CD4-positive, alpha-beta T cell treated with Interleukin-15 for 1 hour (primary cell): ENCODE results near the gene TPSB2.
"Not testable (repeated sequence)": the region's sequence is repeated elsewhere in the genome, so short reads cannot be mapped to it uniquely, and the experiment has no call there.

Experiments
- DNase-seq: peaks from one replicate; pipeline ENCODE4 v3.0.0-alpha.2; 2020

The TPSB2 gene

DNA sequence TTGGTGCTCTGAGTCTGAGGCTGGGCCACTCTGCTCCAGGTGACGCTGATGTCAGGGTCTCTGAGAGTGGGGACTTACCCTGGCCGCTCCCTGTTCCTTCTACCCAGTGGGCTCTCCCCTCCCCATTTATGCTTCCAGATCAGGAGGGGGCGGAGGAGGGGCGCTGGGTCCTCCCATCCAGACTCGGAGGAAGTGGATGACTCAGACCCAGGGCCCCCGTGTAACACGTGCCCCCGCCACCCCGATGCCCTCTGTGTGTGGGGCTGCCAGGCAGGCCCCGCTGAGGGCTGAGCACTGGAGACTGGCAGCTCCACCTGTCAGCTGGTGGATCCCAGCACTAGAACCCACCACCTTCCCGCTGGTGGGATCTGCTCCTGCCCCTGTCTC is at the start of gene TPSB2:
TSS of gene TPSB2 (minus strand) at position 101 of the 387 bp plus-strand sequence. CDS start 233 bp downstream, outside the sequence.
- not testable (repeated sequence) for DNase-seq

DNA sequence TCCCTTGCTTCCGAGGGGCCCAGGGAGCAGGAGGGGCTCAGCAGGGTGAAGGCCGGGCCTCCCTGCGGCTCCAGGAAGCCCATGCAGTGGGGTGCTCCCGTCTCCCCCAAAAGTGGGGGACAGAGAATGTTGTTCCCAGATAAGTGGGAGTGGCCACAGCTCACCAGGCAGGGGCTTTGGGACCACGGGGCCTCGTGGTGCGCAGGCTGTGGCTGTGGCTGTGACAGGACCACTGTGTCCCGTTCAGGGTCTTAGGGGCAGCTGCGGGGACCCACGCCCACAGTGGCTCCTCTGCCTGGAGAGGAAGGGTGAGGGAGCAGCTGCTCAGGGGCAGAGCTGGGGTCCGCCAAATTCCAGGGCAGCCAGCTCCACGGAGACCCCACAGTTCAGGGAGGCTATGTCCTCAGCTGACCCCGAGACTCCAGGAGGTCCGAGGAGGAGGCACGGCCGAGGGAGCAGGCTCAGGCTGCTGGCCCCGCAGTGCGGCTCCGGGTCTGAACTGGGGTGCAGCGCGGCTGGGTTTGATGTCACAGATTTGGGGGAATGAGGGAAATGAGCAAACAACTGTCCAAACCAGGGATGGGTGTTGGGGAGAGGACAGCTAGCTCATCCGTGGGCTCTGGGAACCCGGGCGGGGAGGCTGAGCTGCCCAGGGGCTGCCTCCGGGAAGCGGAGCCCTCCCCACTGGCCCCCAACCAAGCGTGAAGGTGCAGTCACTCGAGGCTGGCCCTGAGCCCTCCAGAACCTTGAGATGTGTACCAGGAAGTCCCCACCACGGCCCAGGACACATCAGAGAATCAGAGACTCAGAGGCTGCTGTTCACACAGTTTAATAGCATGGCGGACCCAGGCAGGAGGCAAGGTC is 49.3 kb upstream of the TPSB2 start:
- DNase-seq = no peak

DNA sequence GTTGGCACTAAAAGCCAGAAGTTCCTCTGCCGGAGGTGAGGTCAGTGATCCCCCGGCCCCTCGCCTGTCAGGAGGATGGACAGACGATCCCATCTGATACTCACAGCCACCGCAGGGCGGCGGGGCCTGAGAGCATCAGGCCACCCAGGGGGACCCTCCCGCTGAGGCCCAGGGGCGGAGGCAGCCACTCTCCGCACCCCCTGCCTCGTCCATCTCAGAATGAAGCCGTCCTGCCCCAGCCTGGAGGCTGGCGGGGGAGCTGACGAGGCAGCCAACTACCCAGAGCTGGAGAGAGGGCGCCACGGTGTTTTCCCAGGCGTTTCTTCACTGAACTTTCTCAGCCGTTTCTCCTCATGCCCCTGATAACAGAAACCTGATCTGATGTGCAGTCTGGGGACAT is 48.5 kb upstream of the TPSB2 start:
- DNase-seq = no peak

DNA sequence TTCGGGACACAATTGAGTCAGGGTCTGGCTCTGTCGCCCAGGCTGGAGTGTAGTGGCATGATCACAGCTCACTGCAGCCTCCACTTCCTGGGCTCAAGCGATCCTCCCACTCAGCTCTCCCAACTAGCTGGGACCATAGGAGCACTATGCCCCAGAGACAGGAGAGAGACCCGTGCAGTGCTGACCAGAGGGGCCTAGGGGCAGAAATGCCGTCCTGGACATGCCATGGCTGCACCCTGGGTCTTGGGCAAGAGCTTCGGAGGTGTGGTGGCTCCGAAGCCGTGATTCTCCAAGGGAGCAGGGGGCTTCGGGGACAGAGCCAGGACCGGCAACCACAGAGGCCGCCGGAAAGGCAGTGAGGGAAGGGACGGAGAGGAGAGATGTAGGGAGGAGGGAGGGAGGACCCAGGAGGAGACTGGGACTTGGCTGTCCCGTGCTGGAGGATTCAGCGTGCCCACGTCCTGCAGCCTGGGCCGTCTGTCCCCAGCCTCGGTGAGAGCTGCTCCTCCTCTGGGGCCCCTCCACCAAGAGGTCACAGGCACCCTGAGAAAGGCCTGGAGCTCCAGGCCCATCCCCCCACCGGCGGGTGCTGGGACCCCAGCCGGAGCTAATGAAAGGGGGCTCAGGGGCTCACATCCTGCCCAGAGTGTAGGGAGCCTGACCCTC is 47.8 kb upstream of the TPSB2 start:
- DNase-seq = no peak

DNA sequence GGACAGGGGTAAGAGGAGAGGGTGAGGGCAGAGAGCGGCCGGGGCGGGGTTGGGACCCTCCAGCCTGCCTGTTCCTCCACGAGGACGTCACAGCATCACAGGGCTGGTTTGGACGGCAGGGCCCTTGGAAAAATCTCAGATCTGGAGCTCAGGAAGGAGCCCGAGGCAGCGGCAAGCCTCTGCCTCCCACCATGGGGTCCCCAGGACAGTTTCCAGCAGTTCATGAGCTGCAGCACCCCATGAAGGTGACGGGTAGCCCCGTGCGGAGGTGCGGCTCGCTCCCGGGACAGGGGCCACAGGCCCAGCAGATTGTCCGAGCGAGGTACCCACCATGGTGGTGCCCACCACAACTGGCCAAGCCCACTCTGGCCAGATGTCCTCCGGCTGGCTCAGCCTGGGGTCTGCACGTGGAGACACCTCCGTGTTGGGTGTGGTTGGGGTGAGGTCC is 47.2 kb upstream of the TPSB2 start:
- DNase-seq = no peak

DNA sequence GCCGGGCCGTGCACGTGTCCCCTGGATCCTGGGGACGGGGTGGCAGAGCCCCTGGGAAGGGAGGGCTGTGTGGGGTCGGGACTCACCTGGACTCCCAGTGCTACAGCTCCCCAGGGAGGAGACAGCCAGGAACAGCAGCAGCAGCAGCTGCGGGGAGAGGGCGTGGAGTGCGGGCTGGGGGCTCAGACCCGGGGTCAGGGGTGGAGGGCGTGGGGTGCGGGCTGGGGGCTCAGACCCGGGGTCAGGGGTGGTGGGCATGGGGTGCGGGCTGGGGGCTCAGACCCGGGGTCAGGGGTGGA is 46.5 kb upstream of the TPSB2 start:
- DNase-seq = no peak

DNA sequence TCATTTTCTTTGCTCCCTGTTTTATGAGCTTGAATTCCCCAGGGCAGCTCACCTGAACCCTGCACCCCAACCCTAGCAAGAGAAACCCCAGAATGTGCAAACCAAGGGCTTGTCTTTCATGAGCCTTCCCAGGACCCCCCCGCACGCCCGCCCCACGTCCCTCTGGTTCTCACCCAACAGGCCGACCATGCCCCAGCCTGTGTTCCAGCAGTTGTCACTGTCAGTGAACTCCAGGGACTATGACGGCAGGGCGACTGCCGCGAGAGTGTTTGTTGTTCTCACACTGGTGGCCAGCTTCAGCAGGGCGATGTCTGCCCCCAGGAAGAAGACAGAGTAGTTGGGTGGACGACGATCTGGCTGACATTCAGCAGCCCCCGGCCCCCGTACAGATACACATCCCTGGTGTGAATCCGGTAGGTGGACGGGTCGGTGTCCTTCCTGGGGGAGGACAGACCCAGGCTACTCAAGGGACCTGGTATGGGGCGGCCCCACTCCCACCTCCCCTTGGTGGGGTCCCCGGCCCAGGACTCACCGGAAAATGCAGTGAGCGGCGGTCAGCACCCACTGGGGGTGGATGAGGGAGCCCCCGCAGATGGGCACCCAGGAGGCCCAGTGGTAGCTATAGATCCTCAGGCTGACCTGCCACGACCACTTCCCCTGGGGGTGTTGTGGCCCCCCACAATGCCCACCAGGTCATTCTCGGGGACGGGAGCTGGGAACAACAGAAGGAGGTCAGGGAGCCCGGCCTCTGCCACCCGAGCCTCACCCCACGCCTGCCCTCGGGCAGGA is 46.0 kb upstream of the TPSB2 start:
- no peak for DNase-seq

DNA sequence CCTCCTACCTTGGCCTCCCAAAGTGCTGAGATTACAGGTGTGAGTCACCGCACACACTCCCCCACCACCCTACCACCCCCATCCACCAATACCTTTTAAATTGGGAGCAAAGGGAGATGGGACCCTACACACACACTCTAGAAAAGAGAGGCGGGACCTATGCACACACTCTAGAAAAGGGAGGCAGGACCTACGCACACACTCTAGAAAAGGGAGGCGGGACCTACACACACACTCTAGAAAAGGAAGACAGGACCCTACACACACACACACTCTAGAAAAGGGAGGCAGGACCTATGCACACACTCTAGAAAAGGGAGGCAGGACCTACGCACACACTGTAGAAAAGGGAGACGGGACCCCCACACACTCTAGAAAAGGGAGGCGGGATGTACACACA is 44.8 kb upstream of the TPSB2 start:
- no peak for DNase-seq

DNA sequence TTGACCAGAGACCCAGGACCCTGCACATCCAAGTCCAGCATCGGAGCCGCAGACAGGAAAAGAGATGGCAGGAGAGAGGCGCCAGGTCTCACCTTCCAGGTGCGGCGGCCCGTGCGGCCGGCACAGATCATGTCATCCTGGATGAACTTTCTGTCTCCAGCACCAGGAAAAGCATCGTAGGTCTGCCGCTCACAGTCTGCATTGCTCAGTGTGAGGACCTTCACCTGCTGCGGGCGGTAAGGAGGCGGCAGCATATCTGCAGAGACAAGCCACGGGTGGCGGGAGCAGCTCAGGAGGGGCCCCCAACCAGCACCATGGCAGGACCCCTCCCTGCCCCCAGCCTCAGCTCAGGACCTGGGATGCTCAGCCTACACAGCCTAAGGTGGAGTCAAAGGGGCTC is 43.8 kb upstream of the TPSB2 start:
- DNase-seq = no peak

DNA sequence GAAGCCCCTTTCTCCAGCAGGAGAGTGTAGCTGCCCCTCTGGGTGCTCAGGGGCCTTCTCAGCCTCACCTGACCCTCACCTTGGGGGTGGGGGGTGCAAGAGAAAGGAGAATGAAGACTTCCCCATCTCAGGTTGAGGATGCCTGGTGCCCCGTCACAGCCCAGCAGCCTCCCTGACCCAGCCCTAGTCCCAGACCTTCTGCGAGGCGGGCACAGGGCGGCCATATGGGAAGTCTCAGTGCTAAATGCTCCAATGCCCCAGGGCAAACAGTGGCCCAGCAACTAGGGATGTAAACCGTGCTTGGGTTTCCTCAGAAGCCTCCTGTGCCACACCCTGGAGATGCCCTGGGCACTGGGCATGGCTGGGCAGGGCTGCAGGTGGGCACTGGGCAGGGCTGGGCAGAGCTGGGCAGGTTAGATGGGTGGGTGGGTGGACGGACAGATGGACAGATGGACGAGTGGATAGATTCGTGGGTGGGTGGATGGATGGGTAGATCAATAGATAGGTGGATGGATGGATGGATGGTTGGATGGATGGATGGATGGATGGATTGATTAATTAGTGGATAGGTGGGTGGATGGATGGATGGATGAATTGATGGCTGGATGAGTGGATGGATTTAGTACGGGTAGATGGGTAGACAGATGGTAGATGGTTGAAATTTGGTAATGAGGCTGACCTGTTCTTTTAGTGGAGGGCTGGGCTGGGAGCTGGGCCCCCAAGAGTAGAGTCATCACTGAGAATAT is 42.6 kb upstream of the TPSB2 start:
- no peak for DNase-seq

DNA sequence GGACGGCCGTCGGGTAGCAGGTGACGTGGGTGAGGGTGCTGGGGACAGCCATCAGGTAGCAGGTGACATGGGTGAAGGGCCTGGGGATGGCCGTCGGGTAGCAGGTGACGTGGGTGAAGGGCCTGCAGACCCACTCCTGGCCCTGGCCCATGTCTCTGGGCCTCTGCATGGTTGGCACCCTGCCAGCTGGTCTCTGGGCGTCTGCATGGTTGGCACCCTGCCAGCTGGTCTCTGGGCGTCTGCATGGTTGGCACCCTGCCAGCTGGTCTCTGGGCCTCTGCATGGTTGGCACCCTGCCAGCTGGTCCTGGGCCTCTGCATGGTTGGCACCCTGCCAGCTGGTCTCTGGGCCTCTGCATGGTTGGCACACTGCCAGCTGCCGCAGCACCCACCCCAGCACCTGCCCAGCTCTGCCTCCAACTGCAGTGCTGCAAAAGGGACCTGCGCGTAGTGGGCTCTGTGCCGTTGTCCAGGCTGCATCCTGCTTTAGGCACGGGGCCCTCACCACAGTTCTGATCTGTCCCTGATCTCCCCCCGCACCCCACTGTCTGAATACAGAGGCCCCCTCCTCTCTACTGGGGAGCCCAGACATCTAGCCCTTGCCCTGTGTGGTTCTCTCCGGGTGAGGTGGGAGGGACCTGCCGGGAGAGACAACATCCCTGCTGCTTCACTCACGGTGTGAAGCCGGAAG is 41.9 kb upstream of the TPSB2 start:
- not testable (repeated sequence) for DNase-seq

DNA sequence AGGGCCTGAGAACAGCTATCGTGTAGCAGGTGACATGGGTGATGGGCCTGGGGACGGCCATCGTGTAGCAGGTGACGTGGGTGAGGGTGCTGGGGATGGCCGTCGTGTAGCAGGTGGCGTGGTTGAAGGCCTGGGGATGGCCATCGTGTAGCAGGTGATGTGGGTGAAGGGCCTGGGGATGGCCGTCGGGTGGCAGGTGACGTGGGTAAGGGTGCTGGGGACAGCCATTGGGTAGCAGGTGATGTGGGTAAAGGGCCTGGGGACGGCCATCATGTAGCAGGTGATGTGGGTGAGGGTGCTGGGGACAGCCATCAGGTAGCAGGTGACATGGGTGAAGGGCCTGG is 41.4 kb upstream of the TPSB2 start:
- DNase-seq = no peak

DNA sequence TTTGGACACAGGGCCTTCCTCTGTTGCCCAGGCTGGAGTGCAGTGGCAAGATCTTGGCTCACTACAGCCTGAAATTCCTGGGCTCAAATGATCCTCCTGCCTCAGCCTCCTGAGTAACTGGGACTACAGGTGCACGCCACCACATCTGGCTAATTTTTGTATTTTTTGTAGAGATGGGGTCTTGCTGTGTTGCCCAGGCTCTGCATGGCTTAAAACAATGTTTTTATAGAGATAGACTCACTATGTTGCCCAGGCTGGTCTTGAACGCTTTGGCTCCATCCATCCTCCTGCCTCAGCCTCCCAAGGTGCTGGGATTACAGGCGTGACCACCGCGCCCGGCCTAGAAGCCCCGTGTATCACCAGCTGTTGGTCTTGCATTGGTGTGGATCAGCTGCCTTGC is 39.4 kb upstream of the TPSB2 start:
- not testable (repeated sequence) for DNase-seq

DNA sequence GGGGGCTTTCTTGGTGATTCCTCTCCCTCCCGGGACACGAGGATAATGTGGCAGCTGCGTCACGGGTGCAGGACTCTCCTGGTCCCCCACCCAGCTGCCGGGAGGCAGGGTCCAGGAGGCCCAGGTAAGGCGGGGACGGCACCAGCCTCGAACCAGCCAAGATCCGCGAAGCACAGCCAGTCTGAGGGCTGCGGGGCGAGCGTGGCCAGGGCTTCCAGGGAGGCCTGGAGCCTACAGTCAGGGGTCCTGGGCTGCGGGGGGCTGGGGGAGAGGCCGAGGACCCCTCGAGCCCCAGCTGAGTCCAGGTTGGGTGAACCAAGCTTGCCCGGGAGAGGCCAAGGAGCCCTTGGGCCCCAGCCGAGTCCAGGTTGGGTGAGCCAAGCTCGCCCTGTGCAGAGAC is 35.8 kb upstream of the TPSB2 start:
- DNase-seq = no peak

DNA sequence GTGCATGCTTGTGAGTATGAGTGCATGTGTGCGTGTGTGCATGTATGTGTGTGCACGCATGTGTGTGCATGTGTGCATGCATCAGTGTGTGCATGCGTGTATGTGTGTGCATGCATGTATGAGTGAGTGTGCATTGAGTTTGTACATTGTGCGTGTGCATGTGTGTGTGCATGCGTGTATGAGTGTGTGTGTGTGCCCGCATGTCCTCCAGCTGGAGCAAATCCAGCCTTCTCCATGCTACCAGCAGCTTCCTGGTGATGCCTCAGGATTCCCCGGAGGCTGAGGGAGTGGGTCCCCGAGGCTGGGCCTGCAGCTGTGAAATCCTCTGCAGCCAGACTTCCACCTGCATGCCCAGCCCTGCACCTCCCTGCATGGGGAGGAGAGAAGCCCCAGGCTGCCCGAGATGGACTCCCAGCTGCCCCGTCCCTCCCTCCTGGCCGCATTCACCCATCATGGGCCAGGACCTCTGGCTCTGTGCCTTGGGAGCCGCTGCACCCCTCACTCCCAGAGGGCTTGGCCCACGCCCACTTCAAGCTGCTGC is 35.2 kb upstream of the TPSB2 start:
- DNase-seq = no peak

DNA sequence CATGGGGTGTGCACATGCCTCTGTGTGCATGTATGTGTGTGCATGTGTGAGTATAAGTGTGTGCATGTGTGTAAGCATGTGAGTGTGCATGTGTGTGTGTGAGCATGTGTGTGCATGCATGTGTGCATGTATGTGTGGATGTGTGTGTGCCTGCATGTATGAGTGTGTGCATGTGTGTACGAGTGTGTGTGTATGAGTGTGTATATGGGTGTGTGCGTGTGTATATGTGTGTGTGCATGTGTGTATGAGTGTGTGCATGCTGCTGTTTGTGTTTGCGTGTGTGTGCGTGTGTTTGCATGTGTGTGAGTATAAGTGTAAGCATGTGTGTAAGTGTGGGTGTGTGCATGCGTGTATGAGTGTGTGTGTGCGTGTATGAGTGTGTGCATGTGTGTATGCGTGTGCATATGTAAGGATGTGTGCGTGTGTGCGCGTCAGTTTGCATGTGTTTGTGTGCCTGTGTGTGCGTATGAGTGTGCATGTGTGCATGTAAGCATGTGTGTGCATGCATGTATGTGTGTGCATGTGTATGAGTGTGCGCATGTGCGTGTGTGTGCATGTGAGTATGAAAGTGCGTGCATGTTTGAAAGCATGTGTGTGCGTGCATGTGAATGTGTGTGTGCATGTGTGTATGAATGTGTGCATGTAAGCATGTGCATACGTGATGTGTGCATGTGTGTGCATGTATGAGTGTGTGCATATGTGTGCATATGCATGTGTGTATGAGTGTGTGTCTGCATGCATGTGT is 34.5 kb upstream of the TPSB2 start:
- no peak for DNase-seq

DNA sequence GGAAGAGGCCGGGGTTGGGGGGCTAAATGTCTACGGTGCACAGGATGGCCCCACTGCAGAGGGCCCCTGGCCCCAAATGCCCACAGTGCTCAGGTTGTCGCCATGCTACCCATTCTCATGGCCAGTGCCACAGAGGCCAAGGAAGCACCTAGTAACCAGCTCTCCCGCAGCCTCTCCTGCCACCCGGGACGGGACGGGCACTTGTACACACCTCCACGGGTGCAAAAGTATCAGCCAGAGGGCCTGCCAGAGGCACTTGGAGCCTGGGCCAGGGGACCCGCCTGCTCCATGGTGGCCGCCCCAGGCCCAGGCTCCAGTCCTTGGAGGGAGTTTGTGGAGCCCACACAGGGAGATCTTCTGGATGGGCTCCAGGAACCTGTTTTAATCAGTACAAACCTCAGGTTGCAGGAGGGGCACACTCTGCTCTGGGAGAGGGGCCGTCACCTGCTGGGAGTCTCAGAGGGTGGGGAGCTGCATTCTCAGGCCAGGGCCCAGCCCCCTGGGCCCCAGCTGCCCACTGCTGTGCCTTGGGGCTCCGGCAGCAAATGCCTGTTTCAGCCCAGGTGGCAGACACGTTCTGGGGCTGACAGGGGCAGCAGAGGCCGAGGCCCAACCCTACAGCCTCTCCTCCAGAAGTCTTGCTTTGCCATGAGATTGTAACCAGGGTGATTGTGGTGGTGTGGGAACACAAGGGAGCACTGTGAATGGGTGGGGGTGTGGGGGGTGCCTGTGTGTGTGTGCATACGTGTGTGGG is 33.8 kb upstream of the TPSB2 start:
- DNase-seq = no peak

DNA sequence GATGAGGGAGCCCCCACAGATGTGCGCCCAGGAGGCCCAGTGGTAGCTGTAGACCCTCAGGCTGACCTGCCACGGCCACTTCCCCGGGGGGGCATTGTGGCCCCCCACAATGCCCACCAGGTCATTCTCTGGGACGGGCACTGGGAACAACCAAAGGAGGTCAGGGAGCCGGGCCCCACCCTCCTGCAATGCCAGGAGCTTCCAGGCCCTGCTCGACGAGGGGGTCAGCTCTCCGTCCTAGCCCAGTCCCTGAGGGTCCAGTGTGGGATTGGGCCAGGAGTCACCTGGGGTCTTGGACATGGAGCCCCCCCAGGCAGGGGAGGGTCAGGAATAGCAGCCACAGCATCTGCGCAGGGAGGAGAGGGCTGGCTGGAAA is 32.9 kb upstream of the TPSB2 start:
- no peak for DNase-seq

DNA sequence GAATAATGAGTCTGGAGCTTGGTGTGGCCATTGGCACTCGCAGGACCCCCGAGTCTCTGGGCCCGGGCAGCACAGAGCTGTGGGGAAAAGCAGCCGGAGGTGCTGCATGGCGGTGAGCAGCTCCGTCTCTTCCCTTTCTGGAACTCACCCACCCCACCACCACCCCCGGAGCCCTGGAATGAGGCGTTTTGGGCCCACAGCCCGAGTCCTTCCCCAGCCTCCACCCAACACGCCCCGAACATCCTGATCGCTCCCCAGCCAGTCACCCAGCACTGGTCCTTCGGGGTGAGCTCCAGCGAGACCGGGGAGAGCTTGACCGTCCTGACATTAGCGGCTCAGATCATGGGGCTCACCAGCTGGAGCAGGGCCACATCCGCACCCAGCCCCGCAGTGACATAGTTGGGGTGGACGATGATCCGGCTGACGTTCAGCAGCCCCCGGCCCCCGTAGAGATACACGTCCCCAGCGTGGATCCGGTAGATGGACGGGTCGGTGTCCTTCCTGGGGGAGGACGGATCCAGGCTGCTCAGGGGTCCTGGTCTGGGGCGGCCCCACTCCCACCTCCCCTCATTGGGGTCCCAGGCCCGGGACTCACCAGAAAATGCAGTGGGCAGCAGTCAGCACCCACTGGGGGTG is 32.3 kb upstream of the TPSB2 start:
- DNase-seq = no peak
